ENCODE measurements around the gene IGSF3. TPM values are rescaled to one million over a fixed set of nuclear protein-coding genes. Genes with fewer than 3 reads are reported as not detected.
A peak's percentile ranks its signal among the peaks of the same experiment; 100 is the strongest.
"Not testable (repeated sequence)": the region's sequence is repeated elsewhere in the genome, so short reads cannot be mapped to it uniquely, and the experiment has no call there.

The IGSF3 gene
- total and polyA plus RNA-seq, 2 experiments from 2014 or later = 7.3 to 37.8 TPM

DNA sequence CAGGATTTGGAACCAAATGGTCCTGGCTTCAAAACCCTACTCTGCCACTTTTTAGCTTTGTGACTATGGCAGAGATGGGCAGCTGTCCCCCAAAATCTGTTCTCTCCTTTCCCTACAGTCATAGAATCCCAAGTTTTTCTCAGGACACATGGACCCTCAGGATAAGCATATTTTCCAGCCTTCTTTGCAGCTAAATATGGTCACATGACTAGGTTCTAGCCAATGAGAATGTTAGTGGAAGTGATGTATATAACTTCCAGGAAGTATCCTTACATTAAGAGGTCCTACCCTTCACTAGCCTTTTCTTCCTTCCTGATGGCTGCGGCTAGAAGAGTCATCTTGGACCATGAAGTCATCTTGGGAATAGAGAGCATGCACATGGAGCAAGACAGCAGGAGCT, 5.9 kb downstream of the IGSF3 start (continued):
- TF ChIP-seq ZNF331 (CRISPR knock-in tag; IDR thresholded peaks at IDR 0.05; ENCODE audit: low read depth) = no peak
- TF ChIP-seq JUNB (IDR thresholded peaks at IDR 0.05; ENCODE audit: unreplicated experiment) = no peak
- no peak for TF ChIP-seq STAT1 (IDR thresholded peaks at IDR 0.05; ENCODE audit: unreplicated experiment)
- TF ChIP-seq, protein P1, sequence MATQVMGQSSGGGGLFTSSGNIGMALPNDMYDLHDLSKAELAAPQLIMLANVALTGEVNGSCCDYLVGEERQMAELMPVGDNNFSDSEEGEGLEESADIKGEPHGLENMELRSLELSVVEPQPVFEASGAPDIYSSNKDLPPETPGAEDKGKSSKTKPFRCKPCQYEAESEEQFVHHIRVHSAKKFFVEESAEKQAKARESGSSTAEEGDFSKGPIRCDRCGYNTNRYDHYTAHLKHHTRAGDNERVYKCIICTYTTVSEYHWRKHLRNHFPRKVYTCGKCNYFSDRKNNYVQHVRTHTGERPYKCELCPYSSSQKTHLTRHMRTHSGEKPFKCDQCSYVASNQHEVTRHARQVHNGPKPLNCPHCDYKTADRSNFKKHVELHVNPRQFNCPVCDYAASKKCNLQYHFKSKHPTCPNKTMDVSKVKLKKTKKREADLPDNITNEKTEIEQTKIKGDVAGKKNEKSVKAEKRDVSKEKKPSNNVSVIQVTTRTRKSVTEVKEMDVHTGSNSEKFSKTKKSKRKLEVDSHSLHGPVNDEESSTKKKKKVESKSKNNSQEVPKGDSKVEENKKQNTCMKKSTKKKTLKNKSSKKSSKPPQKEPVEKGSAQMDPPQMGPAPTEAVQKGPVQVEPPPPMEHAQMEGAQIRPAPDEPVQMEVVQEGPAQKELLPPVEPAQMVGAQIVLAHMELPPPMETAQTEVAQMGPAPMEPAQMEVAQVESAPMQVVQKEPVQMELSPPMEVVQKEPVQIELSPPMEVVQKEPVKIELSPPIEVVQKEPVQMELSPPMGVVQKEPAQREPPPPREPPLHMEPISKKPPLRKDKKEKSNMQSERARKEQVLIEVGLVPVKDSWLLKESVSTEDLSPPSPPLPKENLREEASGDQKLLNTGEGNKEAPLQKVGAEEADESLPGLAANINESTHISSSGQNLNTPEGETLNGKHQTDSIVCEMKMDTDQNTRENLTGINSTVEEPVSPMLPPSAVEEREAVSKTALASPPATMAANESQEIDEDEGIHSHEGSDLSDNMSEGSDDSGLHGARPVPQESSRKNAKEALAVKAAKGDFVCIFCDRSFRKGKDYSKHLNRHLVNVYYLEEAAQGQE (IDR thresholded peaks at IDR 0.05; ENCODE audit: unreplicated experiment) = no peak

DNA sequence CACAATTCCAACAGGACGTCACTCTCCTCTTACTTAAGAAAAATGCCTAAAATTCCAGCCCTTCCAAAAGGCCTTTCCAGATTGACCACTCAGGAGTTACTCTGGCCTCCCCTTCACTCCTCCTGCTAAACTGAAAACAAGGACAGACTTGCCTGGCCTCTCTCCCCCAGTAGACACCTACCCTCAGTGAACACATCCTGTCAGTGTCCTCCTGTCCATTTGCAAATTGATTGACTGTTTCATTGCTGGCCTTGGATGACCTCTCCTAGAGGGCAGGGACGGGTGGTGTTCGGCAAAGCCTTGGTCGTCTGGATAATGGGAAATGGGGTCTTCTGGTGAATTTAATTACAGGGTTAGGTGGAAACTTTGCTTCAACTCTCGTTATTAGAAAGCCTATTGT, 8.9 kb downstream of the IGSF3 start:
- DNase-seq (ENCODE audit: low spot score); H3K4me3 Mint-ChIP-seq; H4K20me1 ChIP-seq (replicated peaks; ENCODE audit: insufficient read depth); H3K27me3 ChIP-seq (ENCODE audit: insufficient read depth); H3K4me2 ChIP-seq; H3K9me3 Mint-ChIP-seq; H3K4me1 ChIP-seq (ENCODE audit: insufficient read depth); H3K36me3 Mint-ChIP-seq (ENCODE audit: low read depth); H3K9me2 ChIP-seq (ENCODE audit: insufficient read depth); H3K27me3 Mint-ChIP-seq (ENCODE audit: insufficient read depth, low read depth, poor library complexity); H3F3A ChIP-seq (replicated peaks; ENCODE audit: low read depth); ATAC-seq; H3K36me3 ChIP-seq (ENCODE audit: insufficient read depth); H3K27ac ChIP-seq (ENCODE audit: low read depth); H3K4me3 ChIP-seq; H2AFZ ChIP-seq; H3K4me1 Mint-ChIP-seq: not testable (repeated sequence)
- H3K79me2 ChIP-seq (replicated peaks; ENCODE audit: insufficient read depth) = peaks cover 46% of the 10 kb centered on the region
- peak overlapping the region; percentile 39; the same call in 1 of the 2 replicates for H3K27ac Mint-ChIP-seq

DNA sequence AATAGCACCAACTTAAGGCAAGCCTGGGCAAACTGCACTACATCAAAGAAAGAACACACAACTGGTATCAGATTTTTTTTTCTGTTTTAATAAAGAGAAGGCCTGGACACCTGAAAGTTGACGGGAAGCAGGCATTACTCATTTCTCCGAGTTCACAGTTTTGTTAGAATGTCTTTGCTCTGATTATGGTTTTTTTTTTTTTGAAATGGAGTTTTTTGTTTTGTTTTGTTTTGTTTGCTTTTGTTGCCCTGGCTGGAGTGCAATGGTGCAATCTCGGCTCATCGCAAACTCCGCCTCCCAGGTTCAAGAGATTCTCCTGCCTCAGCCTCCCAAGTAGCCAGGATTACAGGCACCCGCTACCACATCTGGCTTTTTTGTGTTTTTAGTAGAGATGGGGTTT, 9.7 kb downstream of the IGSF3 start:
- not testable (repeated sequence) for H3K4me2 ChIP-seq; H3K4me3 Mint-ChIP-seq; H3K9me2 ChIP-seq (ENCODE audit: insufficient read depth); H3K4me3 ChIP-seq; DNase-seq (ENCODE audit: low spot score); H2AFZ ChIP-seq; ATAC-seq; H3F3A ChIP-seq (replicated peaks; ENCODE audit: low read depth); H3K27me3 ChIP-seq (ENCODE audit: insufficient read depth); H3K27ac Mint-ChIP-seq; H3K27me3 Mint-ChIP-seq (ENCODE audit: insufficient read depth, low read depth, poor library complexity); H3K36me3 Mint-ChIP-seq (ENCODE audit: low read depth); H3K36me3 ChIP-seq (ENCODE audit: insufficient read depth); H3K27ac ChIP-seq (ENCODE audit: low read depth); H3K4me1 ChIP-seq (ENCODE audit: insufficient read depth); H3K9me3 Mint-ChIP-seq; H4K20me1 ChIP-seq (replicated peaks; ENCODE audit: insufficient read depth)
- peaks cover 14% of the 10 kb centered on the region for H3K4me1 Mint-ChIP-seq
- H3K79me2 ChIP-seq (replicated peaks; ENCODE audit: insufficient read depth) = peaks cover 40% of the 10 kb centered on the region

DNA sequence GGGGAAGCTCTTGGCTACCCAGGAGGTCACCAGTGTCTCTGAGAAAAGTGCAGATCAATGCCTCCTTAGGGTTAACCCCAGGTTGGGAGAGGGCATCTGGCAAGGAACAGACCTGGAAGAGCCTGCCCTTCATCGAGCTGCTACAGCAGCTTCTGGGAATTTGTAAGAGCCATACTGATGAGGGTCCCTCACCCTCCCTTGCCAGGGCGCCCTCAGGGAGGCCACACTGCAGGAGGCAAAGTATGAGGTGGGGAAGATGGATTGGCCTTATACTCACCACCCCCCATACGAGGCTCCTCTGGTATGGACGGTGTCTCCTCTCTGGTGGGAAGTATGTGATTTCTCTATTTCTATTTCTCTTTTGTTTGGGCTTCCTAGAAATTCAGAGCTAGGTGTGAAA, 13.2 kb downstream of the IGSF3 start:
- H3K27ac Mint-ChIP-seq = no peak overlapping the region
- peaks cover 17% of the 10 kb centered on the region for H3K4me1 Mint-ChIP-seq
- Histone ChIP-seq H3K9me2 (ENCODE audit: insufficient read depth) (no peaks in the 10 kb centered on the region), H3K4me1 (ENCODE audit: insufficient read depth) (peaks cover 13% of the 10 kb centered on the region), H3K4me3 (no peak overlapping the region), H3F3A (replicated peaks; ENCODE audit: low read depth) (no peaks in the 10 kb centered on the region), H3K79me2 (replicated peaks; ENCODE audit: insufficient read depth) (peaks cover 37% of the 10 kb centered on the region), H3K27me3 (ENCODE audit: insufficient read depth) (no peaks in the 10 kb centered on the region), H4K20me1 (replicated peaks; ENCODE audit: insufficient read depth) (no peaks in the 10 kb centered on the region; the same call in 1 of the 2 replicates), H2AFZ (no peak overlapping the region), H3K36me3 (ENCODE audit: insufficient read depth) (no peaks in the 10 kb centered on the region), H3K4me2 (no peak overlapping the region), H3K27ac (ENCODE audit: low read depth) (no peak overlapping the region)
- ATAC-seq (no peak), DNase-seq (ENCODE audit: low spot score) (no peak)
- H3K4me3 Mint-ChIP-seq = no peak overlapping the region
- H3K9me3 Mint-ChIP-seq = no peaks in the 10 kb centered on the region
- no peak for TF ChIP-seq CREB1 (CRISPR knock-in tag; IDR thresholded peaks at IDR 0.05; ENCODE audit: low read depth)
- no peak for TF ChIP-seq ZNF331 (CRISPR knock-in tag; IDR thresholded peaks at IDR 0.05; ENCODE audit: low read depth)
- TF ChIP-seq, protein P2, sequence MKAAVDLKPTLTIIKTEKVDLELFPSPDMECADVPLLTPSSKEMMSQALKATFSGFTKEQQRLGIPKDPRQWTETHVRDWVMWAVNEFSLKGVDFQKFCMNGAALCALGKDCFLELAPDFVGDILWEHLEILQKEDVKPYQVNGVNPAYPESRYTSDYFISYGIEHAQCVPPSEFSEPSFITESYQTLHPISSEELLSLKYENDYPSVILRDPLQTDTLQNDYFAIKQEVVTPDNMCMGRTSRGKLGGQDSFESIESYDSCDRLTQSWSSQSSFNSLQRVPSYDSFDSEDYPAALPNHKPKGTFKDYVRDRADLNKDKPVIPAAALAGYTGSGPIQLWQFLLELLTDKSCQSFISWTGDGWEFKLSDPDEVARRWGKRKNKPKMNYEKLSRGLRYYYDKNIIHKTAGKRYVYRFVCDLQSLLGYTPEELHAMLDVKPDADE (IDR thresholded peaks at IDR 0.05) = no peak
- TF ChIP-seq EZH2phosphoT487 (IDR thresholded peaks at IDR 0.05; ENCODE audit: unreplicated experiment) = no peak
- TF ChIP-seq, protein P1 (IDR thresholded peaks at IDR 0.05; ENCODE audit: unreplicated experiment) = no peak
- TF ChIP-seq, protein P3, sequence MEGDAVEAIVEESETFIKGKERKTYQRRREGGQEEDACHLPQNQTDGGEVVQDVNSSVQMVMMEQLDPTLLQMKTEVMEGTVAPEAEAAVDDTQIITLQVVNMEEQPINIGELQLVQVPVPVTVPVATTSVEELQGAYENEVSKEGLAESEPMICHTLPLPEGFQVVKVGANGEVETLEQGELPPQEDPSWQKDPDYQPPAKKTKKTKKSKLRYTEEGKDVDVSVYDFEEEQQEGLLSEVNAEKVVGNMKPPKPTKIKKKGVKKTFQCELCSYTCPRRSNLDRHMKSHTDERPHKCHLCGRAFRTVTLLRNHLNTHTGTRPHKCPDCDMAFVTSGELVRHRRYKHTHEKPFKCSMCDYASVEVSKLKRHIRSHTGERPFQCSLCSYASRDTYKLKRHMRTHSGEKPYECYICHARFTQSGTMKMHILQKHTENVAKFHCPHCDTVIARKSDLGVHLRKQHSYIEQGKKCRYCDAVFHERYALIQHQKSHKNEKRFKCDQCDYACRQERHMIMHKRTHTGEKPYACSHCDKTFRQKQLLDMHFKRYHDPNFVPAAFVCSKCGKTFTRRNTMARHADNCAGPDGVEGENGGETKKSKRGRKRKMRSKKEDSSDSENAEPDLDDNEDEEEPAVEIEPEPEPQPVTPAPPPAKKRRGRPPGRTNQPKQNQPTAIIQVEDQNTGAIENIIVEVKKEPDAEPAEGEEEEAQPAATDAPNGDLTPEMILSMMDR (conservative IDR thresholded peaks at IDR 0.05; ENCODE audit: low read depth in 2 of 2) = no peak
- H3K27me3 Mint-ChIP-seq (ENCODE audit: insufficient read depth, low read depth, poor library complexity) = no peaks in the 10 kb centered on the region
- H3K36me3 Mint-ChIP-seq (ENCODE audit: low read depth) = peaks cover 5% of the 10 kb centered on the region; the same call in 2 of the 3 replicates
